Measurements from ENCODE around the gene POU2F1.
A peak's percentile ranks its signal among the peaks of the same experiment; 100 is the strongest.

Gene POU2F1

GRCh38 chr1:167371030-167371429 is 150.3 kb downstream of the POU2F1 start:
- no peak for DNase-seq

GRCh38 chr1:167373398-167373797 is 152.7 kb downstream of the POU2F1 start:
- no peak for DNase-seq

GRCh38 chr1:167373986-167374385 is 153.3 kb downstream of the POU2F1 start:
- no peak for DNase-seq

- no peak for DNase-seq
Observed at GRCh38 chr1:167375949-167376348, 155.3 kb downstream of the POU2F1 start.

- no peak for DNase-seq
Observed at GRCh38 chr1:167387251-167387910, 166.7 kb downstream of the POU2F1 start.

- no peak for DNase-seq
Observed at GRCh38 chr1:167388976-167389375, 168.3 kb downstream of the POU2F1 start.

- DNase-seq: no peak
Observed at GRCh38 chr1:167392200-167392696, 171.6 kb downstream of the POU2F1 start.

GRCh38 chr1:167400359-167400953 is 179.8 kb downstream of the POU2F1 start:
- no peak for DNase-seq

- DNase-seq: peak; percentile 10
Observed at GRCh38 chr1:167401260-167401873, 180.7 kb downstream of the POU2F1 start.

GRCh38 chr1:167404161-167404888 is 183.6 kb downstream of the POU2F1 start:
- no peak for DNase-seq

GRCh38 chr1:167404908-167405307 is 184.2 kb downstream of the POU2F1 start:
- DNase-seq: no peak

GRCh38 chr1:167408355-167408754 is 187.7 kb downstream of the POU2F1 start:
- no peak for DNase-seq

- DNase-seq: no peak
Observed at GRCh38 chr1:167409183-167409582, 188.5 kb downstream of the POU2F1 start.

GRCh38 chr1:167412072-167412471 is 191.4 kb downstream of the POU2F1 start:
- no peak for DNase-seq

- DNase-seq: no peak
Observed at GRCh38 chr1:167412920-167413319, 192.2 kb downstream of the POU2F1 start.

- no peak for DNase-seq
Observed at GRCh38 chr1:167413328-167413727, 192.6 kb downstream of the POU2F1 start.

- no peak for DNase-seq
Observed at GRCh38 chr1:167416506-167416905, 195.8 kb downstream of the POU2F1 start.

- no peak for DNase-seq
Observed at GRCh38 chr1:167418391-167418790, 197.7 kb downstream of the POU2F1 start.

- DNase-seq: no peak
Observed at GRCh38 chr1:167419245-167419644, 198.6 kb downstream of the POU2F1 start.

- DNase-seq: no peak
Observed at GRCh38 chr1:167420510-167420909, 199.8 kb downstream of the POU2F1 start.

- DNase-seq: no peak
Observed at GRCh38 chr1:167423684-167424619, 203.3 kb downstream of the POU2F1 start.

GRCh38 chr1:167425482-167425881 is 204.8 kb downstream of the POU2F1 start:
- no peak for DNase-seq

Data from NCI-H446 treated with DMSO at 0.1 percent for 48 hours (cell line).